ENCODE data around the gene SALL3. TPM values are rescaled to one million over a fixed set of nuclear protein-coding genes. Genes with fewer than 3 reads are reported as not detected.

The SALL3 gene
- total RNA-seq, 1 experiment from 2014 or later = not detected

- intact Hi-C loops (cut with micrococcal nuclease; ENCODE audit: unreplicated experiment) = no loop called here
- Mint-ChIP-seq H3K4me3 (ENCODE audit: low read depth, unreplicated experiment) (no peak overlapping the region), H3K36me3 (ENCODE audit: insufficient read depth, unreplicated experiment) (no peaks in the 10 kb centered on the region), H3K27ac (ENCODE audit: unreplicated experiment) (no peak overlapping the region), H3K9me3 (ENCODE audit: low read depth, unreplicated experiment) (peaks cover 2% of the 10 kb centered on the region), H3K4me1 (ENCODE audit: low read depth, unreplicated experiment) (no peaks in the 10 kb centered on the region), H3K27me3 (ENCODE audit: unreplicated experiment) (no peaks in the 10 kb centered on the region)
- TF ChIP-seq CTCF (IDR thresholded peaks at IDR 0.05; ENCODE audit: unreplicated experiment) = no peak
- no peak for DNase-seq
- BruUV-seq (replicated peaks) = no TSS peak
- CTCF ChIA-PET = no interaction called here
These were observed 44.2 kb upstream of the SALL3 start for GRCh38 chr18:78935406-78935805.

- Mint-ChIP-seq H3K27ac (ENCODE audit: unreplicated experiment) (no peak overlapping the region), H3K27me3 (ENCODE audit: unreplicated experiment) (no peaks in the 10 kb centered on the region), H3K36me3 (ENCODE audit: insufficient read depth, unreplicated experiment) (no peaks in the 10 kb centered on the region), H3K4me1 (ENCODE audit: low read depth, unreplicated experiment) (no peaks in the 10 kb centered on the region), H3K4me3 (ENCODE audit: low read depth, unreplicated experiment) (no peak overlapping the region), H3K9me3 (ENCODE audit: low read depth, unreplicated experiment) (peaks cover 2% of the 10 kb centered on the region)
- DNase-seq = no peak
- no TSS peak for BruUV-seq (replicated peaks)
- no peak for TF ChIP-seq CTCF (IDR thresholded peaks at IDR 0.05; ENCODE audit: unreplicated experiment)
- CTCF ChIA-PET = no interaction called here
- intact Hi-C loops (cut with micrococcal nuclease; ENCODE audit: unreplicated experiment) = no loop called here
These were observed 43.2 kb upstream of the SALL3 start for GRCh38 chr18:78936251-78937005.

GRCh38 chr18:78937166-78937565 lies 42.5 kb upstream of the SALL3 start:
- Mint-ChIP-seq H3K4me1 (ENCODE audit: low read depth, unreplicated experiment) (no peaks in the 10 kb centered on the region), H3K27ac (ENCODE audit: unreplicated experiment) (no peak overlapping the region), H3K9me3 (ENCODE audit: low read depth, unreplicated experiment) (peaks cover 2% of the 10 kb centered on the region), H3K27me3 (ENCODE audit: unreplicated experiment) (no peaks in the 10 kb centered on the region), H3K4me3 (ENCODE audit: low read depth, unreplicated experiment) (no peak overlapping the region), H3K36me3 (ENCODE audit: insufficient read depth, unreplicated experiment) (no peaks in the 10 kb centered on the region)
- BruUV-seq (replicated peaks) = no TSS peak
- no peak for DNase-seq
- CTCF ChIA-PET = interaction anchor here (0.7 to 0.8 kb wide), 2 partner anchors 9 to 33 kb away, joined by 3 to 5 read pairs; no protein-coding TSS in a partner anchor
- TF ChIP-seq CTCF (IDR thresholded peaks at IDR 0.05; ENCODE audit: unreplicated experiment) = no peak
- intact Hi-C loops (cut with micrococcal nuclease; ENCODE audit: unreplicated experiment) = no loop called here

- no peaks in the 10 kb centered on the region for H3K4me1 Mint-ChIP-seq (ENCODE audit: low read depth, unreplicated experiment)
- intact Hi-C loops (cut with micrococcal nuclease; ENCODE audit: unreplicated experiment) = no loop called here
- CTCF ChIA-PET = no interaction called here
- H3K9me3 Mint-ChIP-seq (ENCODE audit: low read depth, unreplicated experiment) = peaks cover 9% of the 10 kb centered on the region
- H3K27me3 Mint-ChIP-seq (ENCODE audit: unreplicated experiment) = peaks cover 10% of the 10 kb centered on the region
- no TSS peak for BruUV-seq (replicated peaks)
- no peak for TF ChIP-seq CTCF (IDR thresholded peaks at IDR 0.05; ENCODE audit: unreplicated experiment)
- no peak for DNase-seq
- H3K36me3 Mint-ChIP-seq (ENCODE audit: insufficient read depth, unreplicated experiment) = no peaks in the 10 kb centered on the region
- no peak overlapping the region for H3K27ac Mint-ChIP-seq (ENCODE audit: unreplicated experiment)
- H3K4me3 Mint-ChIP-seq (ENCODE audit: low read depth, unreplicated experiment) = no peak overlapping the region
These were observed 40.5 kb upstream of the SALL3 start for GRCh38 chr18:78939105-78939504.

All from Calu3 (cell line).